Trophoblast cell (in vitro differentiated cells and primary cell): ENCODE results near the gene GYS2.

Source experiments
- DNase-seq, 2 donors: peaks; one replicate each; pipeline ENCODE4 v3.0.0-alpha.2; 2016
- H2AFZ ChIP-seq: 2 replicates; pipeline ENCODE4 v1.6.1; 2013; ENCODE audit warnings: low read length, moderate library complexity, mild to moderate bottlenecking; ENCODE audit not compliant: insufficient read depth, poor library complexity
- H2AK5ac ChIP-seq: 2 replicates; pipeline ENCODE4 v1.6.1; 2013; ENCODE audit warnings: mild to moderate bottlenecking, low read length
- H2BK120ac ChIP-seq: 2 replicates; pipeline ENCODE4 v1.6.1; 2013; ENCODE audit warnings: low read length, mild to moderate bottlenecking, moderate library complexity; ENCODE audit not compliant: insufficient read depth, poor library complexity
- H2BK12ac ChIP-seq: 2 replicates; pipeline ENCODE4 v1.6.1; 2013; ENCODE audit warnings: mild to moderate bottlenecking, low read length, moderate library complexity
- H2BK5ac ChIP-seq: 2 replicates; pipeline ENCODE4 v1.6.1; 2013; ENCODE audit warnings: low read length, low read depth, moderate library complexity, mild to moderate bottlenecking; ENCODE audit not compliant: poor library complexity
- H3K14ac ChIP-seq: 2 replicates; pipeline ENCODE4 v1.6.1; 2013; ENCODE audit warnings: mild to moderate bottlenecking, low read length
- H3K18ac ChIP-seq: 2 replicates; pipeline ENCODE4 v1.6.1; 2013; ENCODE audit warnings: mild to moderate bottlenecking, low read length
- H3K23ac ChIP-seq: 2 replicates; pipeline ENCODE4 v1.6.1; 2013; ENCODE audit warnings: low read length
- H3K27ac ChIP-seq: 2 replicates; pipeline ENCODE4 v1.5.1; 2013; ENCODE audit warnings: low read depth, mild to moderate bottlenecking, inconsistent platforms, low read length, moderate library complexity
- H3K27me3 ChIP-seq: 2 replicates; pipeline ENCODE4 v1.6.1; 2013; ENCODE audit warnings: inconsistent platforms, mild to moderate bottlenecking, low read length, moderate library complexity; ENCODE audit not compliant: insufficient read depth
- H3K36me3 ChIP-seq, 2 experiments: 1 replicate in 1 of 2; 2 replicates in 1 of 2; pipeline ENCODE4 v1.6.1; 2013; ENCODE audit warnings: low read length in 2 of 2, mild to moderate bottlenecking in 2 of 2, moderate library complexity in 1 of 2; ENCODE audit not compliant: insufficient read depth in 2 of 2, control insufficient read depth in 1 of 2
- H3K4ac ChIP-seq: 2 replicates; pipeline ENCODE4 v1.6.1; 2013; ENCODE audit warnings: low read depth, mild to moderate bottlenecking, low read length, moderate library complexity
- H3K4me1 ChIP-seq, 2 experiments: 1 replicate in 1 of 2; 2 replicates in 1 of 2; pipeline ENCODE4 v1.6.1; 2013; ENCODE audit warnings: low read length in 2 of 2, mild to moderate bottlenecking in 2 of 2, moderate library complexity in 1 of 2; ENCODE audit not compliant: insufficient read depth in 2 of 2, control insufficient read depth in 1 of 2
- H3K4me2 ChIP-seq: 2 replicates; pipeline ENCODE4 v1.6.1; 2013; ENCODE audit warnings: inconsistent platforms, mild to moderate bottlenecking, low read length, moderate library complexity
- H3K4me3 ChIP-seq: 2 replicates; pipeline ENCODE4 v1.5.1; 2013; ENCODE audit warnings: mild to moderate bottlenecking, low read depth, low read length, inconsistent platforms
- H3K79me1 ChIP-seq: one replicate; pipeline ENCODE4 v1.6.1; 2013; ENCODE audit warnings: low read length
- H3K79me2 ChIP-seq: 2 replicates; pipeline ENCODE4 v1.6.1; 2013; ENCODE audit warnings: low read length, mild to moderate bottlenecking; ENCODE audit not compliant: control insufficient read depth, insufficient read depth, poor library complexity
- H3K9ac ChIP-seq: 2 replicates; pipeline ENCODE4 v1.6.1; 2013; ENCODE audit warnings: mild to moderate bottlenecking, low read length
- H3K9me3 ChIP-seq: 2 replicates; pipeline ENCODE4 v1.6.1; 2013; ENCODE audit warnings: low read depth, mild to moderate bottlenecking, control low read depth, inconsistent platforms, low read length; ENCODE audit not compliant: insufficient read depth
- H4K12ac ChIP-seq: 2 replicates; pipeline ENCODE4 v1.6.1; 2013; ENCODE audit warnings: low read depth, mild to moderate bottlenecking, low read length, moderate library complexity
- H4K8ac ChIP-seq: 2 replicates; pipeline ENCODE4 v1.6.1; 2013; ENCODE audit warnings: low read depth, mild to moderate bottlenecking, low read length, moderate library complexity
- H4K91ac ChIP-seq: one replicate; pipeline ENCODE4 v1.6.1; 2013; ENCODE audit warnings: low read depth, mild to moderate bottlenecking, low read length, moderate library complexity
- WGBS: extraction: QIAGEN DNeasy Blood & Tissue Kit; methylation state at CpG from one replicate; pipeline ENCODE4 v1.1.7; 2013; ENCODE audit warnings: missing lambda C conversion rate; ENCODE audit not compliant: insufficient read length, insufficient coverage; ENCODE audit errors: extremely low coverage; 5-methylcytosine and 5-hydroxymethylcytosine counted together

The GYS2 gene

DNA sequence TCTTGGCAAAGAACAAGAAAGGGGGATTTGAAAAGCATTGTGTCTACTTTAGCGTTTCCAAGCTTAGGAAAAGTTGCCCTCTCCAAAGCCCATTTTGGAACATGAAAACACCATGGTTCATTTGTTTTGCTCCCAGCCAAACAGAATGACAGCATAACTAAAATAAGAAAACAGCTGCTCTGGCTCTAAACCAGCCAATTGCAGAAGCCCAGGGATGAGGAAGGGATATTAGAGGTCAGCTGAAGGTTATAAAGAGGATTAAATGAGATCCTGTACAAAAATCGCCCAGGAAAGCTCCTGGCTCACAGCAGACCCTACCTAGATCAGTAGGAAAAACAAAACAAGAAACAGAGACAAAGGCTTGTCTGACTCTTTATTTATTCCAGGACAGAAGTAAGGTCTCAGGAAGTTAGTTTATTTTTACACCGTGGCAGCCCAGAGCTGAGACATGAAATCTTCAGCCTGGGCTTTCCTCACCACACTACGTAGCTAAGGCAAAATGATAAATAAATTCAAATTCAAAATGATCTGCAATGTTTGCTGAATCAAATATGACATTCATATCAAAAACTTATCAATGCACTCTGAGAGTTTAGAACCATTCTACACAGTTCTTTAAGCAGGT, 52.7 kb downstream of the GYS2 start:
- Histone ChIP-seq H3K4me3 (no peak overlapping the region), H2AFZ (no peak overlapping the region), H3K27me3 (no peaks in the 10 kb centered on the region), H4K8ac (no peak overlapping the region), H2BK12ac (no peak overlapping the region), H3K27ac (no peak overlapping the region), H3K9me3 (peaks cover 2% of the 10 kb centered on the region), H2BK5ac (no peak overlapping the region), H3K36me3 (no peaks in the 10 kb centered on the region), H3K79me1 (no peaks in the 10 kb centered on the region), H3K4me1 (no peaks in the 10 kb centered on the region), H3K14ac (no peak overlapping the region), H3K4me2 (no peak overlapping the region), H2AK5ac (no peak overlapping the region), H3K18ac (no peak overlapping the region), H2BK120ac (no peak overlapping the region), H3K79me2 (no peaks in the 10 kb centered on the region), H3K23ac (no peak overlapping the region), H4K91ac (no peak overlapping the region), H3K4ac (no peak overlapping the region), H3K9ac (no peak overlapping the region), H4K12ac (no peak overlapping the region)
- no CpG with 5 or more reads among the region's 4 CpGs for WGBS
- no peak for DNase-seq

DNA sequence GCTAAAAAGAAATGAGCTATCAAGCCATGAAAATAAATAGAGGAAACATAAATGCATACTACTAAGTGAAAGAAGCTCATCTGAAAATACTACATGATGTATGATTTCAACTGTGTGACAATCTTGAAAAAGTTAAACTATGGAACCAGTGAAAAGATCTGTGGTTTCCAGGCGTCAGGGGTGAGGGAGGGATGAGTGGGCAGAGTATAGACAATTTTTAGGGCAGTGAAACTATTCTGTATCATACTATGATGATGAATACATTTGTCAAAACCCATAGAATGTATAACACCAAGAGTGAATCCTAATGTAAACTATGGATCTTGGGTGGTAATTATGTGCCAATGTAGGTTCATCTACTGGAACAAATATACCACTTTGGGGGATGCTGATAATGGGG, 57.2 kb downstream of the GYS2 start:
- no CpG with 5 or more reads among the region's 1 CpG for WGBS
- DNase-seq = no peak
- H3K9ac ChIP-seq = no peak overlapping the region
- no peak overlapping the region for H3K4me3 ChIP-seq
- no peak overlapping the region for H4K91ac ChIP-seq
- no peak overlapping the region for H3K4me2 ChIP-seq
- no peak overlapping the region for H2BK12ac ChIP-seq
- H3K4ac ChIP-seq = no peak overlapping the region
- no peak overlapping the region for H2AFZ ChIP-seq
- peaks cover 0 to 2% of the 10 kb centered on the region in 2 experiments for H3K4me1 ChIP-seq
- H2BK5ac ChIP-seq = no peak overlapping the region
- no peak overlapping the region for H3K23ac ChIP-seq
- no peak overlapping the region for H4K8ac ChIP-seq
- H3K27me3 ChIP-seq = no peaks in the 10 kb centered on the region
- no peak overlapping the region for H2BK120ac ChIP-seq
- no peak overlapping the region for H2AK5ac ChIP-seq
- H3K27ac ChIP-seq = no peak overlapping the region
- H4K12ac ChIP-seq = no peak overlapping the region
- H3K18ac ChIP-seq = no peak overlapping the region
- no peaks in the 10 kb centered on the region for H3K79me1 ChIP-seq
- H3K14ac ChIP-seq = no peak overlapping the region
- no peaks in the 10 kb centered on the region for H3K9me3 ChIP-seq
- no peaks in the 10 kb centered on the region for H3K36me3 ChIP-seq
- H3K79me2 ChIP-seq = no peaks in the 10 kb centered on the region

DNA sequence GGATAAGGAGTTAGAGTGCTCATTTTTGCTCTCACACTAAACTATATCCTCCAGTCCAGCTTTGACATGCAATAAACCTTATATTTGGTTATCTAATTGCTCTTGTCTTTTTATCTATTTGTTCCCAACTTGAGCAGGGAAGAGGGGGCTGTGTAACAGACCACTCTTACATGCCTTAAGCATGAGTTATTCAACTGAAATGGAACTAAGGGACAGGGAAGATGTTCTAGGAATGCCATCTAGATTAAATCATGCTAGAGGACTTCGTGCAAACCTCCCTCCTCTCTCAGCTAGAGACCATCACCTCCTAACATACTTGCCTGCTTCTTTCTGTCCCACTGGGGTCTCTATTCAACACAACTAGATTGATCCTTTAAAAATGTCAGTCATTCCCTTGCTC, 57.9 kb downstream of the GYS2 start:
- Histone ChIP-seq H4K12ac (no peak overlapping the region), H3K36me3 (no peaks in the 10 kb centered on the region), H3K4me1 (peaks cover 0 to 2% of the 10 kb centered on the region in 2 experiments), H3K14ac (no peak overlapping the region), H3K79me2 (no peaks in the 10 kb centered on the region), H3K9me3 (no peaks in the 10 kb centered on the region), H3K27me3 (no peaks in the 10 kb centered on the region), H2BK12ac (no peak overlapping the region), H3K27ac (no peak overlapping the region), H3K18ac (no peak overlapping the region), H3K4me3 (no peak overlapping the region), H2BK120ac (no peak overlapping the region), H3K79me1 (no peaks in the 10 kb centered on the region), H3K4ac (no peak overlapping the region), H3K9ac (no peak overlapping the region), H4K8ac (no peak overlapping the region), H2AFZ (no peak overlapping the region), H3K4me2 (no peak overlapping the region), H2AK5ac (no peak overlapping the region), H4K91ac (no peak overlapping the region), H3K23ac (no peak overlapping the region), H2BK5ac (no peak overlapping the region)
- no CpG with 5 or more reads among the region's 1 CpG for WGBS
- DNase-seq = no peak

DNA sequence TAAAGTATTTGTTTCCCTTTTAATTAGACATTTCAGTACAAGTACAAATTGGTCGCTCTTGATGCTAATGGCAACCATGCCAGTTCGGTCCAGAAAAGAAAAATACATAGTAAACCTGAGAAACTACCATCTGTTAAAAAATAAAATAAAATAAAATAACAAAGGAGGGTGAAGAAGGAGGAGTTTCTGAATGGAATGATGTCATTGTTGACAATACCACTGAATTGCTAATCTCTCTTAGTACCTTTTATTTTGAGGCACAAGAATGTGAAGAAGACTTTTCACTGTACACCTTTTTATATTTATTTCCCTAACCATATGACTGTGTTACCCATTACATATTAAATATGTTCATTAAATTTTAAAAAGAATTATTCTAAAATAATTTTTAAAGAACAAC, 59.1 kb downstream of the GYS2 start:
- Histone ChIP-seq H3K27me3 (no peaks in the 10 kb centered on the region), H4K91ac (no peak overlapping the region), H3K18ac (no peak overlapping the region), H3K36me3 (no peaks in the 10 kb centered on the region), H3K23ac (no peak overlapping the region), H3K4ac (no peak overlapping the region), H3K79me1 (no peaks in the 10 kb centered on the region), H2AFZ (no peak overlapping the region), H3K9ac (no peak overlapping the region), H2BK12ac (no peak overlapping the region), H3K14ac (no peak overlapping the region), H2BK120ac (no peak overlapping the region), H4K8ac (no peak overlapping the region), H3K4me3 (no peak overlapping the region), H3K4me1 (peaks cover 0 to 2% of the 10 kb centered on the region in 2 experiments), H2AK5ac (no peak overlapping the region), H3K79me2 (no peaks in the 10 kb centered on the region), H3K9me3 (no peaks in the 10 kb centered on the region), H3K4me2 (no peak overlapping the region), H4K12ac (no peak overlapping the region), H2BK5ac (no peak overlapping the region), H3K27ac (no peak overlapping the region)
- no peak for DNase-seq
- WGBS = no CpG with 5 or more reads among the region's 2 CpGs
